GM19043 (cell line): ENCODE data around the gene SYNJ2.

Source experiments
- ATAC-seq: cut with Tn5 transposase; IDR thresholded peaks from one replicate; pipeline ENCODE4 v1.9.1; 2021; ENCODE audit warnings: low read depth; ENCODE audit not compliant: unreplicated experiment

The SYNJ2 gene

DNA sequence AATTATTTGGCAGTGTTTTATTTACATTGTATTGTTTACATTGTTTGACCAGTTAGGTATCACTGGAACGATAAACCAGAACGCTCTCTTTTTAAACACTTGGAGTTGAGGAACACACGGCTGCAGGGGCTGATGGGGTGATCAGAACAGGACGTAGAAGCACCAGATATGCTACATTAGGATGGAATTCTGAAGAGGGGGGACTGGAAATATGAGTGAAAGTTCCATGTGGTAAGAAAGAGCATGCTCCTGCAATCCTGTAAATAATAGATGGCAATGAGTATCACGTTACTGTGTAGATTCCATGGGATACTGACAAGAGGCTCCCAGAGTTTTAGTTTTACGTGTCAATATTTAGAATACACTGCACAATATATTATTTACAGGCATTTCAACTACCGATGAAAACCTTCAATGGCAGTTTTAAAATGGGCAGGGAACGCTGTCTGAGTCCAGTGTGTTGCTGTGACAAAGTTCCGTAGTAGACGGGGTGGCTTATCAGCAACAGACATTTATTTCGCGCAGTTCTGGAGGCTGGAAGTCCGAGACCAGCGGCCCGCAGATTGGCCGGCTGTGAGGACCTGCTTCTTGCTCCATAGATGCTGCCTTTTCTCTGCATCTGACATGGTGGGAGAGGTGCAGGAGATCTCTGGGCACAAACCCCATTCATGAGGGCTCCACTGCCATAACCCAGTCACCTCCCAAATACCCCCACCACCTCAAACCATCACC lies 43.1 kb downstream of the SYNJ2 start:
- no peak for ATAC-seq

- ATAC-seq, result peak; percentile 78
These were observed 44.6 kb downstream of the SYNJ2 start for GRCh38 chr6:158026054-158026900.

DNA sequence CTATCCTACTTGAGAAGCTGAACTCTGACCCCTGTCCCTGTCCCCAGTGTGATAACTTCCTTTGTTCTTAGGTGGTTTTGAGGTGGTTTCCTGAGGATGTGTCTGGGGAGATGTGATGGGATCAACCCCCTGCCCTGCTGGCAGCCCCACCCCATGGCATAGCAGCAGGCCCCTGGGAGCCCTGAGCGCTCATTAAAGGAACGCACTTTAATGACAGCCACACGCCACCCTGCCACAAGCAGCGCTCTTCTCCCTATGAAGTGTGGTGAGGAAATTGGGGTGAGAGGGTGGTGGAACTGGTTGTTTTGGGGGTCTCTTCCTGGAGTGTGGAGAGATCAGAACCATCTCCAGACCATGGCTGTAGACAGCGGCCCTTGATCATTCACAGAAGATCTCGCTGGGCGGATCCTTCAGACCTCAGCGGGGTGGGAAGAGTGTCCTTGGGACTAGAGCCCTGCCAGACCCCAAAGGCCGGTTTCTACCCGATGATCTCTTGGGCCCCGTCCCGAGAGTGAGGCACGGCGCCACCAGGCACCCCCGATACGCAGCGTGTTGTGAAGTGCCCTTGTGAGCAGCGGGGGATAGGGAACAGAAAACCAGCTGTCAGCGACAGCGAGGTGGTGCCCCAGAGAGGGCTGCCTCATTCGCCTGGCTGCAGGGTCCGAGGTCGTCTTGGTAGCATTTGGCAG lies 45.4 kb downstream of the SYNJ2 start:
- peak; percentile 8 for ATAC-seq

- ATAC-seq, result no peak
These were observed 46.1 kb downstream of the SYNJ2 start for GRCh38 chr6:158027590-158028285.

- ATAC-seq, result no peak
These were observed 46.8 kb downstream of the SYNJ2 start for GRCh38 chr6:158028421-158028820.

DNA sequence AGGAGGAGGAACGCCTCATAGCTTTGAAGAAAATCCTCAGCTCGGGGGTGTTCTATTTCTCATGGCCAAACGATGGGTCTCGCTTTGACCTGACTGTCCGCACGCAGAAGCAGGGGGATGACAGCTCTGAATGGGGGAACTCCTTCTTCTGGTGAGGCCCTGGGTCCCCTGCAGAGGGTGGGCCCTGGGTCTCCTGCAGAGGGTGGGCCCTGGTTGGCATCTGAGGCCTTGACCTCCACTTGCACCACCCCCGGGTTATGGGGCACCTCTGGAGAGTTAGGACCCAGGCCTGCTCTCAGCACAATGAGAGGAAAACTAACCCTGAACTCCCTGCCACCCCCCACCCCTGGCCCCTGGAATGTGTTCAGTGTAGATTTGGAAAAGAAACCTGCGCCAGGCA lies 47.2 kb downstream of the SYNJ2 start:
- no peak for ATAC-seq

- ATAC-seq, result no peak
These were observed 48.1 kb downstream of the SYNJ2 start for GRCh38 chr6:158029668-158030230.

- ATAC-seq, result no peak
These were observed 49.0 kb downstream of the SYNJ2 start for GRCh38 chr6:158030380-158031300.

GRCh38 chr6:158031381-158032353 lies 50.0 kb downstream of the SYNJ2 start:
- ATAC-seq, result no peak

DNA sequence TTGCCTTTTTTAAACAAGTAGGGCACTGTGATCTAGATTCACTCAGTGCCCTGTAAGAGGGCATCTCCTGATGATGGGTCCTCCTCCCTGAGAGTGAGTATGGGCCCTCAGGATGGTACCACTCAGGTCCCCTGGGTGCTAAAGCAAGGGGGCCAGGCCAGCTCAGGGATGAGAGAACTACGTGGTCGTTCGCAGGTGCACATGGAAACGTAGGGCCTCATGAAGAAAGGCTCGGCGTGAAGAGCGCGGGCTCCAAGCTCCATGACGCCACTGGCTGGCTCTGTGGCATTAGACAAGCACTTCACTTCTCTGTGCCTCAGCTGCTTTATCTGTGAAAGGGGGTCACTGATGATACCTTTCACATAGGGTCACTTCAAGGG lies 50.7 kb downstream of the SYNJ2 start:
- no peak for ATAC-seq

DNA sequence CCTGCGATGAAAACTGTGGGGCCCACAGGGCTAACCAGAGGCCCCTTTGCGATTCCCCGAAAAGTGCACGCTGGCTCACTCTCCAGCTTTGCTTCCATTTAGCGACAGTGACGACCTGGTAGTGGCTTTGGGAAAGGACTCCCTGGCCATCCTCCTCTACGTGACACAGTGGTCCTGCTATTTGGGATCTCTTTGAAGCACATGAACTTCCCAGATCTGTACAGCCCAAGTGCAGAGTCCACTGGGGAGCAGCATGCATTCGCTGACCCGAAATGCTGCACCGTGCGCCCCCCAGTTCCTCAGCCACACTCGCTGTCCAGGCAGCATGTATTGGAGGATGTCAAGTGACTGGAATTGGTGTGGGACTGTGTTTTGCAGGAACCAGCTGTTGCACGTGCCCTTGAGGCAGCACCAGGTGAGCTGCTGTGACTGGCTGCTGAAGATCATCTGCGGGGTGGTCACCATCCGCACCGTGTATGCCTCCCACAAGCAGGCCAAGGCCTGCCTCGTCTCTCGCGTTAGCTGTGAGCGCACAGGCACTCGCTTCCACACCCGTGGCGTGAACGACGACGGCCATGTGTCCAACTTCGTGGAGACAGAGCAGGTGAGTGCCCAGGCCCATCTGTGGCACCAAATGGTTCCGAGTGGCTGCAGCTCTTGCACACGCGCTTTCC lies 51.6 kb downstream of the SYNJ2 start:
- ATAC-seq, result no peak

GRCh38 chr6:158033751-158034702 lies 52.4 kb downstream of the SYNJ2 start:
- ATAC-seq, result no peak

DNA sequence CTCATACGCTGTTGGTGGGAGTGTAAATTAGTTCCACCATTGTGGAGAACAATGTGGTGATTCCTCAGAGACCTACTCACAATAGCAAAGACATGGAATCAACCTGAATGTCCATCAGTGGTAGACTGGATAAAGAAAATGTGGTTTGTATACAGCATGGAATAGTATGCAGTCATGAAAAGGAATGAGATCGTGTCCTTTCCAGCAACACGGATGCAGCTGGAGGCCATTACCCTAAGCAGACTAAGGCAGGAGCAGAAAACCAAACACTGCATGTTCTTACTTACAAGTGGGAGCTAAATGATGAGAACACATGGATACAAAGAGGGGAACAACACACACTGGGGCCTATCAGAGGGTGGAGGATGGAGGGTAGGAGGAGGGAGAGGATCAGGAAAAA lies 54.6 kb downstream of the SYNJ2 start:
- no peak for ATAC-seq

GRCh38 chr6:158037021-158037420 lies 55.4 kb downstream of the SYNJ2 start:
- no peak for ATAC-seq

DNA sequence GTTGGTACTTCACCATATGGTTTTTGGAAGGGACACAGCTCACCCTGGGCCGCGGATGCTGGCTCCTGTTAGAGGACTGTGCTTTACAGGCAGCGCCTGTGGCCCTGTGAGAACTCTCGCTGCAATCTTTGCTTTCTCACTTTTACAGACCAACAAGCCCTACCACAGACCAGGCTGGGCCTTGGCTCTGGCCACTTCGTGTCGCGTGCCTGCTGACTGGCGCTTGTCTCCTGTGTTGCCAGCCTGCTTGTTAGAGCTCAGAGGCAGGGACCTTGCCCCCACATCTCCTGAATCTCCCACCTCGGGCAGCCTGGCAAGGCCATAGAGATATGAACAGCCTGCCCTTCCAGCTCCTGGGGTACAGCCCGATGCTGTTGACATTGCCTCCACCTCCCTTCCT lies 56.1 kb downstream of the SYNJ2 start:
- ATAC-seq, result no peak

GRCh38 chr6:158038291-158039177 lies 56.9 kb downstream of the SYNJ2 start:
- no peak for ATAC-seq
